Ishikawa (cell line): Measurements from ENCODE around the gene NLN.

Experiments used
- CEBPB ChIP-seq: IDR thresholded peaks from 2 replicates; pipeline ENCODE4 v1.6.1; 2012
- CREB1 ChIP-seq: IDR thresholded peaks from 2 replicates; pipeline ENCODE4 v1.6.1; 2012; ENCODE audit warnings: low read depth
- EGR1 ChIP-seq: IDR thresholded peaks from 2 replicates; pipeline ENCODE4 v1.6.1; 2012
- EP300 ChIP-seq: IDR thresholded peaks from 2 replicates; pipeline ENCODE4 v1.6.1; 2012; ENCODE audit warnings: borderline replicate concordance
- FOXM1 ChIP-seq: IDR thresholded peaks from 2 replicates; pipeline ENCODE4 v1.6.1; 2012; ENCODE audit warnings: low read depth, borderline replicate concordance
- MAX ChIP-seq: IDR thresholded peaks from 2 replicates; pipeline ENCODE4 v1.6.1; 2012
- NFIC ChIP-seq: IDR thresholded peaks from 2 replicates; pipeline ENCODE4 v1.6.1; 2012
- RAD21 ChIP-seq: IDR thresholded peaks from 2 replicates; pipeline ENCODE4 v1.6.1; 2012; ENCODE audit warnings: low read depth
- REST ChIP-seq: IDR thresholded peaks from 2 replicates; pipeline ENCODE4 v1.6.1; 2012; ENCODE audit warnings: low read depth, mild to moderate bottlenecking
- TAF1 ChIP-seq: IDR thresholded peaks from 2 replicates; pipeline ENCODE4 v1.6.1; 2012; ENCODE audit warnings: low read depth, mild to moderate bottlenecking
- TCF12 ChIP-seq: IDR thresholded peaks from 2 replicates; pipeline ENCODE4 v1.6.1; 2012; ENCODE audit warnings: low read depth
- TEAD4 ChIP-seq: IDR thresholded peaks from 2 replicates; pipeline ENCODE4 v1.6.1; 2012
- YY1 ChIP-seq: IDR thresholded peaks from 2 replicates; pipeline ENCODE4 v1.6.1; 2012; ENCODE audit warnings: low read depth
- ZBTB7A ChIP-seq: IDR thresholded peaks from 2 replicates; pipeline ENCODE4 v1.6.1; 2012; ENCODE audit warnings: low read depth
- TF ChIP-seq, protein P1 (sequence below): IDR thresholded peaks from 2 replicates; pipeline ENCODE4 v1.6.1; 2012

The NLN gene

GRCh38 chr5:65702036-65702435 is 20.0 kb upstream of the NLN start:
- TF ChIP-seq, protein P1, sequence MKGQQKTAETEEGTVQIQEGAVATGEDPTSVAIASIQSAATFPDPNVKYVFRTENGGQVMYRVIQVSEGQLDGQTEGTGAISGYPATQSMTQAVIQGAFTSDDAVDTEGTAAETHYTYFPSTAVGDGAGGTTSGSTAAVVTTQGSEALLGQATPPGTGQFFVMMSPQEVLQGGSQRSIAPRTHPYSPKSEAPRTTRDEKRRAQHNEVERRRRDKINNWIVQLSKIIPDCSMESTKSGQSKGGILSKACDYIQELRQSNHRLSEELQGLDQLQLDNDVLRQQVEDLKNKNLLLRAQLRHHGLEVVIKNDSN, result no peak
- TF ChIP-seq ZBTB7A, result no peak
- no peak for TF ChIP-seq YY1
- TF ChIP-seq CEBPB, result no peak
- TF ChIP-seq FOXM1, result no peak
- no peak for TF ChIP-seq MAX
- TF ChIP-seq TEAD4, result no peak
- no peak for TF ChIP-seq TAF1
- TF ChIP-seq RAD21, result no peak
- TF ChIP-seq TCF12, result no peak
- TF ChIP-seq EGR1, result no peak

GRCh38 chr5:65704621-65705239 is 17.3 kb upstream of the NLN start:
- TF ChIP-seq ZBTB7A (no peak), TEAD4 (no peak), MAX (no peak), REST (no peak)
- TF ChIP-seq, protein P1, result no peak

DNA sequence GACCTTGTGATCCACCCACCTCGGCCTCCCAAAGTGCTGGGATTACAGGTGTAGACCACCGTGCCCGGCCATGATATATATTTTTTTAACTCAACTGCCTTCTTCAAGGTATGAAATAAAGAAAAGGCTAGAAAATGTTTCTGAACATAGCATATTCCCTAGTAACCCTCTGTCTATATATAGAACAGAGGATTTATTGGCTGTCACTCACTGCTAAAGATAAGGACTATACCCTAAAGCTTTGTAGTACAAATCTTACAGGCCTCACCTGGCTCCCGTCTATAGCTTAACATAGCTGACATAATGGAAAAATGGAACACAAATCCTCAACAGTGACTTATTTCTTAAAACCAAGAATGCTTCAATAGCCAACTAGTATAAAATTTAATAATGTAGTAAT is 14.3 kb upstream of the NLN start:
- TF ChIP-seq TAF1 (no peak), NFIC (no peak), TEAD4 (no peak), TCF12 (no peak), FOXM1 (no peak), EP300 (no peak), MAX (no peak), CEBPB (no peak), EGR1 (no peak), CREB1 (no peak), REST (no peak), ZBTB7A (no peak), RAD21 (no peak), YY1 (no peak)
- TF ChIP-seq, protein P1, result no peak

- TF ChIP-seq YY1, result no peak
- no peak for TF ChIP-seq MAX
- TF ChIP-seq FOXM1, result no peak
- TF ChIP-seq ZBTB7A, result no peak
- TF ChIP-seq EGR1, result no peak
- no peak for TF ChIP-seq CREB1
- TF ChIP-seq, protein P1, result no peak
- TF ChIP-seq NFIC, result no peak
Observed at GRCh38 chr5:65708145-65708544, 13.9 kb upstream of the NLN start.

GRCh38 chr5:65718576-65719310 is 3.3 kb upstream of the NLN start:
- no peak for TF ChIP-seq TAF1
- TF ChIP-seq CEBPB, result no peak
- TF ChIP-seq EP300, result no peak
- TF ChIP-seq FOXM1, result no peak
- no peak for TF ChIP-seq ZBTB7A
- TF ChIP-seq YY1, result no peak
- no peak for TF ChIP-seq RAD21
- TF ChIP-seq TEAD4, result no peak
- no peak for TF ChIP-seq MAX
- TF ChIP-seq REST, result no peak
- TF ChIP-seq NFIC, result no peak
- TF ChIP-seq CREB1, result no peak
- no peak for TF ChIP-seq EGR1
- TF ChIP-seq, protein P1, result no peak
- TF ChIP-seq TCF12, result no peak
